ENCODE data around the gene SYNDIG1. TPM values are rescaled to one million over a fixed set of nuclear protein-coding genes. Genes with fewer than 3 reads are reported as not detected.

SYNDIG1 gene
- total RNA-seq, 2 experiments from 2014 or later, result not detected

GRCh38 chr20:24491041-24491756, 21.8 kb downstream of the SYNDIG1 start:
- ATAC-seq, result no peak

DNA sequence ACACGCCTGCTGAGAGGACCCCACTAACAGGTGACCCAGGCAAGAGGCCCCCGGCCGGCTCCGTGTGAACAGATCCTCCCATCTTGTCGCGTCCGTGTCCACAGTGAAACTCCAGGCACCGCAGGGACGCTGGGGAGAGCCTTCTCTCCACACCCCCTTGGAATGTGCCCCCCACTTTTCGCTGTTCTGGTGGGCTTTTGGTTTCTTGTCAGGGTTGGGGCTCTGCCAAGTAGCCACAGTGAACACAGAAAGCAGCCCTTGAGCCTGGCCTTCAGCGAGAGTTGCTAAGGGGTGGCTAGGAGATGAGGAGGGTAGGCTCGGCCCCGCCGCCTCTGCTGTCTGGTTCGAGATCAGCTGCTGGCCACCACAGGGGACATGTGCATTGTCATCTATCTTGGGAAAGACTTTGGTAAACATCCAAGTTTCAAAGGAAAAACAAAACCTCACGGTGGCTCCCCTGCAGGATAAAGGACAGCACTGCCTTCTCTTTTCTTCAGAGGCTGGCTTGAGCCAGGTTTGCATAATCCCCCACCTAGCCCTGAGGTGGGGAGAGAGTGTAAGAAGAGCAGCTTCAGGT, 22.7 kb downstream of the SYNDIG1 start:
- Mint-ChIP-seq H3K36me3 (ENCODE audit: low read depth) (no peaks in the 10 kb centered on the region), H3K27ac (no peak overlapping the region), H3K4me1 (ENCODE audit: low read depth) (no peaks in the 10 kb centered on the region), H3K9me3 (ENCODE audit: insufficient read depth) (no peaks in the 10 kb centered on the region), H3K4me3 (no peak overlapping the region), H3K27me3 (ENCODE audit: low read depth) (no peaks in the 10 kb centered on the region)
- POLR2A ChIA-PET, result no interaction called here
- CTCF ChIA-PET, result no interaction called here
- ATAC-seq, result no peak
- no peak for DNase-seq

More at GRCh38 chr20:24491041-24491756, 21.8 kb downstream of the SYNDIG1 start:
- Mint-ChIP-seq H3K36me3 (ENCODE audit: low read depth) (no peaks in the 10 kb centered on the region), H3K4me1 (ENCODE audit: low read depth) (no peaks in the 10 kb centered on the region), H3K27ac (no peak overlapping the region), H3K27me3 (ENCODE audit: low read depth) (no peaks in the 10 kb centered on the region), H3K4me3 (no peak overlapping the region), H3K9me3 (ENCODE audit: insufficient read depth) (no peaks in the 10 kb centered on the region)
- CTCF ChIA-PET, result no interaction called here
- POLR2A ChIA-PET, result no interaction called here
- DNase-seq, result no peak

DNA sequence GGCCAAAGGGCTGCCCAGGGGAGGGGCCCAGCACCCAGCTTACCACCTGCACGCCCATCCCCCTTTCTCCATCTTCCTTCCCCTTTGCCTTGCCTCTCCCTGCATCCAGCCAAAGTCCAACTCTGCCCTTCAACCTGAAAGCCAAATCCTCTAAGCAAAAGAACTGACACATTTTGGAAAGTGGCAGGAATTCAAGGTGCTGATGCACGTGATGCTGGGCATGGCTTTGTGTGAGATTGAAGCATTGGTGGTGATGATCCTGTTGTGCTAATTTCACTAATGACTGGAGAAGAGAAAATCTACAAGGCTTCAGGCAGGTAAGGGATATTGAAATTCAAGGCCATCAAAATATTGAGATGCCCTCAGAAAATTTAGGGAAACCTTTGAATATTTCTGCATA, 23.3 kb downstream of the SYNDIG1 start:
- no peak for ATAC-seq
- no peak for DNase-seq
- POLR2A ChIA-PET, result no interaction called here
- H3K4me1 Mint-ChIP-seq (ENCODE audit: low read depth), result no peaks in the 10 kb centered on the region
- no peaks in the 10 kb centered on the region for H3K36me3 Mint-ChIP-seq (ENCODE audit: low read depth)
- H3K4me3 Mint-ChIP-seq, result no peak overlapping the region
- CTCF ChIA-PET, result no interaction called here
- H3K9me3 Mint-ChIP-seq (ENCODE audit: insufficient read depth), result no peaks in the 10 kb centered on the region
- H3K27ac Mint-ChIP-seq, result no peak overlapping the region
- H3K27me3 Mint-ChIP-seq (ENCODE audit: low read depth), result no peaks in the 10 kb centered on the region

GRCh38 chr20:24493181-24493580, 23.8 kb downstream of the SYNDIG1 start:
- H3K4me1 Mint-ChIP-seq (ENCODE audit: low read depth), result no peaks in the 10 kb centered on the region
- no peak for ATAC-seq
- H3K9me3 Mint-ChIP-seq (ENCODE audit: insufficient read depth), result no peaks in the 10 kb centered on the region
- H3K4me3 Mint-ChIP-seq, result no peak overlapping the region
- H3K27ac Mint-ChIP-seq, result no peak overlapping the region
- ChIA-PET POLR2A (no interaction called here), CTCF (no interaction called here)
- H3K27me3 Mint-ChIP-seq (ENCODE audit: low read depth), result no peaks in the 10 kb centered on the region
- no peak for DNase-seq
- H3K36me3 Mint-ChIP-seq (ENCODE audit: low read depth), result no peaks in the 10 kb centered on the region

GRCh38 chr20:24493661-24494459, 24.4 kb downstream of the SYNDIG1 start:
- ChIA-PET POLR2A (no interaction called here), CTCF (no interaction called here)
- no peak overlapping the region for H3K27ac Mint-ChIP-seq
- H3K4me3 Mint-ChIP-seq, result no peak overlapping the region
- ATAC-seq (no peak), DNase-seq (no peak)
- H3K9me3 Mint-ChIP-seq (ENCODE audit: insufficient read depth), result no peaks in the 10 kb centered on the region
- no peaks in the 10 kb centered on the region for H3K4me1 Mint-ChIP-seq (ENCODE audit: low read depth)
- no peaks in the 10 kb centered on the region for H3K27me3 Mint-ChIP-seq (ENCODE audit: low read depth)
- no peaks in the 10 kb centered on the region for H3K36me3 Mint-ChIP-seq (ENCODE audit: low read depth)

DNA sequence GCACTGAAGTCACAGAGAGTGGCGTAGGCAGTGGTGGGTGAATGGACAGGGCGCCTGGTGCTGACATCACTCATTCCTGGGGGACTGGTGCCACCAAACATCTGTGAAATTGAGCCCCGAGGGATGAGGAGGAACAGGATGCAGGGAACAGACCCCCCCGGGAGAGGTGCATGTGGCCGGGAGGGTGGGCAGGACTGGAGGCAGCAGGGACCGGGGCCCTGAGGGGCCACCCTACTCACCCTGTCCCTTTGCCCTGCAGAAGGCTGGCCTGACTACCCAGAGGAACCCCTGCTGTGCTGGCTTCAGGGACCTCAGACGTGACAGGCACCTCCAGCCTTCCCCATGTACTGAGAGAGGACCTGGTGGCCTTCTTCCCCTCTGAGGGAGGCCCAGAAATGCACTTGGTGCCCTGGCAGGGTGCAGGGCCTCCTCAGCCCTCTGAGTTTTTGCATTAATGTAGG, 25.1 kb downstream of the SYNDIG1 start:
- Mint-ChIP-seq H3K9me3 (ENCODE audit: insufficient read depth) (no peaks in the 10 kb centered on the region), H3K4me1 (ENCODE audit: low read depth) (no peaks in the 10 kb centered on the region), H3K4me3 (no peak overlapping the region), H3K27ac (no peak overlapping the region), H3K36me3 (ENCODE audit: low read depth) (no peaks in the 10 kb centered on the region), H3K27me3 (ENCODE audit: low read depth) (no peaks in the 10 kb centered on the region)
- ChIA-PET CTCF (no interaction called here), POLR2A (no interaction called here)
- ATAC-seq (no peak), DNase-seq (no peak)

DNA sequence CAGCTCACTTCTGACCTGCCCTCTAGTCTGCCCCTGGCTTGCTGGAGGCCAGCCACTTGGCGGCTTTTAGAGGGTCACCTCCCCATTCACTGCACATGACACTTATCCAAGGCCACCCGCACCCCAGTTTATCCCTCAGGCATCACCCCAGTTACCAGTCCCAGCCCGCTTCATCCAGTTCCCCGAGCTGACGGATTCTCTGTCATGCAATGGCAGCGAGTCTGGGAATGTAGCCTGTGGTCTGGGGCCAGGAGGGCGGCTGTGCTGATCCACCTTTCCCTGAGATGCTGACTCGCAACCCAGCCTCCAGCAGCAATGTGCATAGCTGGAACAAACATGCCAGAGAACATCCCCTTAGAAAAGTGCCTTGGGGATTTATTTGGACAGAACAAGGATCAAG, 25.8 kb downstream of the SYNDIG1 start:
- H3K4me1 Mint-ChIP-seq (ENCODE audit: low read depth), result no peaks in the 10 kb centered on the region
- CTCF ChIA-PET, result no interaction called here
- no peak for DNase-seq
- POLR2A ChIA-PET, result no interaction called here
- ATAC-seq, result no peak
- H3K9me3 Mint-ChIP-seq (ENCODE audit: insufficient read depth), result no peaks in the 10 kb centered on the region
- H3K27ac Mint-ChIP-seq, result no peak overlapping the region
- no peaks in the 10 kb centered on the region for H3K36me3 Mint-ChIP-seq (ENCODE audit: low read depth)
- H3K27me3 Mint-ChIP-seq (ENCODE audit: low read depth), result no peaks in the 10 kb centered on the region
- no peak overlapping the region for H3K4me3 Mint-ChIP-seq

DNA sequence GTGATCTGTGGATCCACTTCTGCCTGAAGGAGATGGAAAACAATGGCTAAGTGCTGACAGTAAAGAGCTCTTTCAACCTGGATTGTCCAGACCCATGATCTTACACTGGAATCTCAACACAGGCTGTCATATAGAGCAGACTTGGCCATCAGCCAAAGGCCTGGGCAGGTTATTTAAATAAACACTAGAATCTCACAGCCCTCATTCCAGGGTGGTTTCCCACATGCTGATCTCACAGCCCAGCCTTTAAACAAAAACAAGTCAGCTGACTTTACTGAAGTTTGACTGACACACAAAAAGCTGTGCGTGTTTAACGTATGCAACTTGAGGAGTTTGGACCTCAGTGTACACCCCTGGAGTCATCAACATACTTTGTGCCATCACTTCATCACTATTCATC, 28.4 kb downstream of the SYNDIG1 start:
- Mint-ChIP-seq H3K4me1 (ENCODE audit: low read depth) (no peaks in the 10 kb centered on the region), H3K27me3 (ENCODE audit: low read depth) (no peaks in the 10 kb centered on the region), H3K9me3 (ENCODE audit: insufficient read depth) (no peaks in the 10 kb centered on the region), H3K36me3 (ENCODE audit: low read depth) (no peaks in the 10 kb centered on the region), H3K4me3 (no peak overlapping the region), H3K27ac (no peak overlapping the region)
- DNase-seq (no peak), ATAC-seq (no peak)
- POLR2A ChIA-PET, result no interaction called here
- CTCF ChIA-PET, result no interaction called here

DNA sequence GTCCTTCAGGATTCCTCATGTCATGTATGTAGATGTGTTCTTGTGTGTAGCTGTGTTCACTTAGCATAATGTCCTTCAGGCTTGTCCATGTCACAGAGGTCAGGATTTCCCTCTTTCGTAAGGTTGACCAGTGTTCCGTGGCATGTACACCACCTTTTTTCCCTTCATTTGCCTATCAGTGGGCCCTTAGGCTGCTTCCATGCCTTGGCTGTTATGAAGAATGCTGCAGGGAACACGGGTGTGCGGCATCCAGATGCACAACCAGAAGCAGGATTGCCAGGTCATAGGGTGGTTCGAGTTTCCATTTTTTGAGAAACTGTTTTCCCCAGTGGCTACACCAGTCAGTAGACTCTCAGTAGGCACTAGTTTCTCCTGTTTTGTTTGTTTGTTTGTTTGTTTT, 29.2 kb downstream of the SYNDIG1 start:
- Mint-ChIP-seq H3K4me1 (ENCODE audit: low read depth) (no peaks in the 10 kb centered on the region), H3K36me3 (ENCODE audit: low read depth) (no peaks in the 10 kb centered on the region), H3K27me3 (ENCODE audit: low read depth) (no peaks in the 10 kb centered on the region), H3K27ac (no peak overlapping the region), H3K9me3 (ENCODE audit: insufficient read depth) (no peaks in the 10 kb centered on the region), H3K4me3 (no peak overlapping the region)
- CTCF ChIA-PET, result no interaction called here
- DNase-seq (no peak), ATAC-seq (no peak)
- POLR2A ChIA-PET, result no interaction called here

DNA sequence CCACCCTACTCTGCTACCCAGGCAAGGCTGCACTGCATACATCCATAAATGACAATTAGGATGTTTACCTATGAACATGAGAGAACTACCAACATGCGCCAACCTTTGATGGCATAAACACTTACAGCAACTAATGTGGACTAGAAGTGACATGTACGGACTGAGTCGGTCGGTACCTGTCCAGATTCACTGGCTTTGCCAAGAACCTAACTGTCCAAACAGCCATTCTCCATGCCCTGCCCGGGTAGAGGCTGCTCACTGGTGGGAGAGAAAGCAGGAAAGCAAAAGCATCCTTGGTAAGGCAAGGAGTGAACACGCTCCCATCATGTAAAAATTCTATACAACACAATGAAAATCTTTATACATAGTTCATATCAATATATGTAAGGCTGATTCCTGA, 30.0 kb downstream of the SYNDIG1 start:
- Mint-ChIP-seq H3K4me3 (no peak overlapping the region), H3K27me3 (ENCODE audit: low read depth) (no peaks in the 10 kb centered on the region), H3K9me3 (ENCODE audit: insufficient read depth) (no peaks in the 10 kb centered on the region), H3K4me1 (ENCODE audit: low read depth) (no peaks in the 10 kb centered on the region), H3K36me3 (ENCODE audit: low read depth) (no peaks in the 10 kb centered on the region), H3K27ac (no peak overlapping the region)
- POLR2A ChIA-PET, result no interaction called here
- DNase-seq (no peak), ATAC-seq (no peak)
- CTCF ChIA-PET, result no interaction called here

GRCh38 chr20:24501764-24502556, 32.5 kb downstream of the SYNDIG1 start:
- no peak overlapping the region for H3K27ac Mint-ChIP-seq
- DNase-seq (no peak), ATAC-seq (no peak)
- POLR2A ChIA-PET, result no interaction called here
- H3K36me3 Mint-ChIP-seq (ENCODE audit: low read depth), result no peaks in the 10 kb centered on the region
- no peaks in the 10 kb centered on the region for H3K9me3 Mint-ChIP-seq (ENCODE audit: insufficient read depth)
- H3K27me3 Mint-ChIP-seq (ENCODE audit: low read depth), result no peaks in the 10 kb centered on the region
- no peaks in the 10 kb centered on the region for H3K4me1 Mint-ChIP-seq (ENCODE audit: low read depth)
- CTCF ChIA-PET, result no interaction called here
- H3K4me3 Mint-ChIP-seq, result no peak overlapping the region

DNA sequence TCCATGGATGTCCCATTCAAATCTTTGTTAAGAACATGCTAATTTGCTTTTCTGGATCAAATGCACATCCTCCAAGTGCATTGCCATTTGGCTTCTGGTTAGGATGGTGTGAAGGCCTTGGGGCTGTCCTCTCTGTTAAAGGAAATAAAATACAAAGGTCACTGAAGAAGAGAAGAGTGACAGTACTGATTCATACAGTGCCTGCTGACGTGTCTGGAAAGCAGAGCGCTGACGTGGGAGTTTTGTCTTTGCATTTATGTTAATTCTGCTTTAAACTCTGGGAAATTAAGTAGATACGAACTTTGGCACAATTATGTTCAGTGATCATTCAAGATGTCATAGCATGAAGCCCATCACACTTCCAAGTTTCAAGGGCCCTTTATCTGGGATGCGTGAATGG, 33.2 kb downstream of the SYNDIG1 start:
- Mint-ChIP-seq H3K36me3 (ENCODE audit: low read depth) (no peaks in the 10 kb centered on the region), H3K4me1 (ENCODE audit: low read depth) (no peaks in the 10 kb centered on the region), H3K27me3 (ENCODE audit: low read depth) (no peaks in the 10 kb centered on the region), H3K9me3 (ENCODE audit: insufficient read depth) (no peaks in the 10 kb centered on the region), H3K4me3 (no peak overlapping the region), H3K27ac (no peak overlapping the region)
- DNase-seq (no peak), ATAC-seq (no peak)
- ChIA-PET POLR2A (no interaction called here), CTCF (no interaction called here)
